HPDE6-E6E7 (cell line): ENCODE results near the gene TENM3.
A peak's percentile ranks its signal among the peaks of the same experiment; 100 is the strongest.

Experiments
- DNase-seq: peaks from one replicate; pipeline ENCODE4 v3.0.0; 2011; ENCODE audit warnings: missing footprints; ENCODE audit errors: extremely low spot score

Gene TENM3

DNA sequence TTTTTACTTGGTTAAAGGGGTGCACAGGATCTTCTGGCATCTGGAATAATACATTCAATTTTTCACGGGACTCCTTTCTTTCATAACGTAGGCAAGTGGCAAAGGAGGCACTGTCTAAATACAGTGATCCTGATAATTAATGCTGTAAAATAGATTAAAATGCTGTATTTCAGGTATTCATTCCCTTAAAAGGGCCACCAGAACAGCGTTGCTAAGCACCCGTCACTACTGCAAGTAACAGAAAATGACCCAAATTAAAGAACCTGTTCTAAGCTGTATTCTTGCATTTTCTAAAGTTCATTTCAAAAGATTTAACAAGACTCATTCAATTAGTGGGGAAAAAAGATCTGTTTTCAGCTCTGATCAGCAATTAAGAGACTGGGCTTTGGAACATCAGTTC is 208.2 kb downstream of the TENM3 start:
- DNase-seq: no peak

DNA sequence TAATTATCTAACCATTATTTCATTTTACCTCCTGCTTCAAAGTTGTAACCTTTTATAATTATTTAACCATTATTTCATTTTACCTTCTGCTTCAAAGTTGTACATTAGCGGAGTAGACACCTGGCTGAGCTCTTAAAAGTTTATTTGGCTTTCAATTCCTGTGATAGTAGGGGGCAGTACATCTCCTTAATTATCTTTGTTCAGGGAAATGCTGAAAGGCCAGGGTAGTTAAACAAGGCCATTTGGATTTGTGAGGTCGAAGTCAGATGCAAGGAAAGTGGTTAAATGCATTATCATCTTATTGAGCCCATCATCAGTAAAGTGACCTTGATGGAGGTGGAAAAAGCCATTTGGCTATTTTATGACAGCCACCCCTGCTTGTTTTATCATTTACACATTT is 210.6 kb downstream of the TENM3 start:
- DNase-seq: no peak

DNA sequence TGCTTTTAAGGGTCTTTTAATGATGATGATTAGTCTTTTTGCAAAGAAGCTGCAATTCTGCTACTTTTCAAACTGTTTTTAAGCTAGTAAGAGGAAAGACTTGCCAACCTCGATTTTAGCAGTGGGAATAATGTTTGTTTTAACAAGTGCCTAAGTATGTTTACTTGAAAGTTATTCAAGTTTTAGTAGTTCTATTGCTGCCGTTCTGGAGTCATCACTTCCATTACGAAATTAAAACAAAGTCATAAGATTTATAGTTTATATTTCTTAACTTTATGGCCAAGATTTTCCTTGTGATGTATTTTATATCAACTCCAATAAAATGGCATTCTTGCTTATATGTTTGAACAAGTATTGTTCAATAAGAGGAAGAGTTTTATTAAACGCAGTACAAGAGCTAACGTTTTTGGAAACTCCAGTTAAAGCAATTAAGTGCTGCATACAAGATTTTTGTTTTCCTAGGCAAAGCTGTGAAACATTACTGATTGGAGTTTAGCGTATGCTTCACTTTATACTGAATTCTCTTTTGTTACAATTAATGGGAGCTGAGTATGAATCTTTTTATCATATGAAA is 211.3 kb downstream of the TENM3 start:
- no peak for DNase-seq

DNA sequence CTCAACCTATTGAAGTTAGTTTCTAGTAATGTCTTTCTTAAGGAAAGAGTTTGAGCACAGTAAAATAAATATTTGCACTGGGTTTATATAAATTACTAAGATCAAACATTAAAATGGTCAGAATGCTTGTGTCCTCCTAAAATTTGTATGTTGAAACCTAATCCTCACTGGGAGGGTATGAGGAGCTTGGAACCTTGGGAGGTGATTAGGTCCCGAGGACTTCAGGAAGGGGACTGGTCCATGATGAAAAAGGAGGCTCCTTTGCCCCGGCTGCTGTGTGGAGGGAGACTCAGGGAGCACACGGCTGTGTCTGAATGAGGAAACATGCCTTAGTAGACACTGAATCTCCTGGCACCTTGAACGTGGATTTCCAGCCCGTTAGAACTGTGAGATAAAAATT is 221.9 kb downstream of the TENM3 start:
- no peak for DNase-seq

DNA sequence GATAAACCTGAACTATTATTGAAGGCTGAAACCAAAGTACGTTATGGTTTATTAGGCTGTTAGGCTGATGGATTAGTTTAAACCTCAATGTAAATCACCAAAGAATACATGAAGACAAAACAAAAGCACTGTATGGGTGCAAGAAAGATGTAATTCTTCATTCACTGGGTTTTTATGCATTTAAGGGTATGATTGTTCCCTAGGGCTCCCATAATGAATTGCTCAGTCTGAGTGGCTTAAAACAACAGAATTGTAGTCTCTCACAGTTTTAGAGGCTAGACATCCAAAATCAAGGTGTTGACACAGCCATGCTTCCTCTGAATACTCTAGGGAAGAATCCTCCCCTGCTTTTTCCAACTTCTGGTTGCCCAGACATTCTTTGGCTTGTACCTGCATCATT is 222.8 kb downstream of the TENM3 start:
- no peak for DNase-seq

GRCh38 chr4:182470215-182470614 is 227.0 kb downstream of the TENM3 start:
- no peak for DNase-seq

GRCh38 chr4:182475539-182475938 is 232.3 kb downstream of the TENM3 start:
- no peak for DNase-seq

DNA sequence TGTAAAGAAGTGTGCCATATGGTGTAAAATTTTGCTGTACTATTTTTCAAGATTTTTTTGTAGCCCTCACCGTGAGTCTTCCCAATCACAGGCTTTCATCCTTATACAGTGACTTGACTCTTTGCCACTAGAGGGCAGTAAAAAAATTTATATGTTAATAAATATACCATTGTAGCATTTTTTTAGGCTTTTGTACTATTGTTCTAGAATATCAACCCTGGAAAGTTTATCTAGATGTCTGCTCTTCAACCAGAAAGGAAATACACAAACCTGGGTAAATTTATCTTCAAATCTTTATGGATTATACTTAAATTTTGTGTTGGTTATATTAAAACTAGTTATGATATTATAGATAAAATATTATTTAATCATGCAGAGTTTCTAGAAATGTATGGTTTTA is 235.3 kb downstream of the TENM3 start:
- DNase-seq: peak; percentile 4

GRCh38 chr4:182483685-182484084 is 240.5 kb downstream of the TENM3 start:
- DNase-seq: no peak

DNA sequence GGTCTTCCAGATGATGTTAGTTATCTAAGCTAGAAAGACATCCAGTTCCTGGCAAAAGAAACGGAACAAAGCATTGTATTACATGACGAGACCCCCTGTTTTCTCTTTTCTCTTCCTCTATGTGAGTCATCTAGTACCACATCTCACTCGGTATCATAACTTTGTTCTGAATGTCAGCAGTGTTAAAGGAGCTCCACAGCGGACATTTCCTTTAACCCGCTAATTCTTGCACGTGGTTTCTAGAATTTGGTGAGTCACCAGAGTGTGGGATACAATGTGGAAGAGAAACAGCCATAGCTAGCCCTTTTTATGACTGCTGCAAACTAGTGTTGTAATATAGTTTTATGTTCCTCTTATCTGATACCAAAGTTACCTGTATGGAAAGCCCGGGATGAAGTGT is 243.7 kb downstream of the TENM3 start:
- no peak for DNase-seq

GRCh38 chr4:182488896-182489295 is 245.7 kb downstream of the TENM3 start:
- DNase-seq: no peak

DNA sequence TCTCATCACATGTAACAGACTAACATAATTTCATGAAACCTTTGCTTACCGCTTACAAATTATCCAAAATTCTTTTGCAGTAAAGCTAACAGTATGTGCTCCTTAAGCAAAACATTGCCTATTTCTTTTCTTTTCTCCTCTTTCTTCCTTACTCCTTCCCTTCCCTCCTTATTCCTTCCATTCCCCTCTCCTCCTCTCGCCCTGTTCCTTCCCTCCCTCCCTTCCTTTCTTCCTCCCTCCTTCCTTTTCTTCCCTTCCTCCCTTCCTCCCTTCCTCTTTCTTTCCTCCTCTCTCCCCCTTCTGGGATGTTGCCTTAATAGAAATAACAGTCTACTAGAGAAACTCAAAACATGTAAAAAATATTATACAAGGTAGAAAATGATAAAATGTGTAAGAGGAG is 246.4 kb downstream of the TENM3 start:
- no peak for DNase-seq

- DNase-seq: no peak
These were observed 248.5 kb downstream of the TENM3 start for GRCh38 chr4:182491719-182492118.

GRCh38 chr4:182492423-182492822 is 249.2 kb downstream of the TENM3 start:
- DNase-seq: no peak

DNA sequence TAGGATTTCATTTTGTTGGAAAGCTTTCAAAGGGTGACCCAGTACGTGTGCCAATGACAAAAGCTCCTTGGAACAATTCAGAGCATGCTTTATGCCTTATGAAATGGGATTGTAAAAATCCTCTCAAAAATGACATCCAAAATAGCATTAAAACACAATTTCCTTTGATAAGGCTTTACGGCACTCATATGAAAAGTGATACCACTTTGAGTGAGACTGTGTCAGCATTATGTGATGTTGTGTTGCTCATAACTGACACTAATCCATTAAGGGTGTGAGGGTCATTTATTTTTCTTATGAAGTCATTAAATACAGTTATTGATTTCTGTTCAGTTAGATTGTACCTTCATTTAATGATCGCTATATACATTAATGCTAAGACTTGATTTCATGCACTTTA is 250.2 kb downstream of the TENM3 start:
- no peak for DNase-seq

- DNase-seq: no peak
These were observed 250.9 kb downstream of the TENM3 start for GRCh38 chr4:182494103-182494502.

DNA sequence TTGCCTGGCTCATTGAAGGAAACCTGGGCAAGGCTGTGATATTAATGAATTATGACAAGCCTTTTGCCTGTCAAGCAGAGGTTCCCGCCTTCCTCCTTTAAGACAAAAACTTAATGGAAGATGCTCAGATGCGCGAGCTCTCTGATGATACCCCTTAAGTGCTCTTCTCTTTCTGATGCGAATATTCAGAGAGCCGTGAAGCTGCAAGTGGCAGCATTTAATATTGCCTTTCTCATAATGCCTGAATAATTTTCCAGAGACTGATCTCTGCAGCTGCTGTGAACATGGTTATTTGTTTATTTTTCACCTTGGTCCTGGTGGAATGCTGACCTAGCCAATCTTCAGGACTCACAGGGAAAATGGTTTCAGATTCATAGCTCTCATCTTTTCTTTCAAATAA is 251.8 kb downstream of the TENM3 start:
- no peak for DNase-seq

DNA sequence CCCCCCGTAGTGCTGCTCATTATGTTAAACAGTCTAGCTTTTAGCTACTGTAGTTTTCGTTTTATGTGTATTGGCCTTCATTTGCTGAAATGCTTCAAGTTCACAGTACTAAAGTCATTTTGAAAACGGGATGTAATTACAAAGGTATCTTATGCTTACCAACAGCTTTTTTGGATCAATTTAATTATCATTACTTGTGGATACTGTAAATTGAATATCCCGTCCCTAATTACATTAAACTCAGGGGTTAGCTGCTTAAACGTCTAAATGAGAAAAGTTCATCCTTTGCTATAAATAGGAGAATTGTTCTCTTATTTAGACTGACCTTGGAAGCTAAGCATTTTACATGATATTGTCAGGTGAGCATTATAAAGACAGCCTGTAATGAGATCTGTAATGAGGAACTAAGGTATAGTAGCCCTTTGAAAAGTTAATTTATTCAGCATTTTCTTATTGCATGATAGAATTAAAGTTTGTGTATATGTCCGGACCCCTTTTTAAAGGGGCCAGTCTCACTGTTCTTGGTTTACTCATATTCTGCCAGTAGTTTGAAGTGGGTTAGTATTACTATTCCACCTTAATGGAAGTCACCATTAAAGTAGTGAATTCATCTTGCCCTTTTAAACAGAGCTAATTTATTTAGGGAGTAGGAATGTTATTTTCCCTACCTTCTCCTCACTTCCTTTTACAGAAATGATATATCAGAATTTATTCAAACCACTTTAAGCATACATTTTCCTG is 252.6 kb downstream of the TENM3 start:
- DNase-seq: no peak

- DNase-seq: no peak
These were observed 253.2 kb downstream of the TENM3 start for GRCh38 chr4:182496408-182496807.

DNA sequence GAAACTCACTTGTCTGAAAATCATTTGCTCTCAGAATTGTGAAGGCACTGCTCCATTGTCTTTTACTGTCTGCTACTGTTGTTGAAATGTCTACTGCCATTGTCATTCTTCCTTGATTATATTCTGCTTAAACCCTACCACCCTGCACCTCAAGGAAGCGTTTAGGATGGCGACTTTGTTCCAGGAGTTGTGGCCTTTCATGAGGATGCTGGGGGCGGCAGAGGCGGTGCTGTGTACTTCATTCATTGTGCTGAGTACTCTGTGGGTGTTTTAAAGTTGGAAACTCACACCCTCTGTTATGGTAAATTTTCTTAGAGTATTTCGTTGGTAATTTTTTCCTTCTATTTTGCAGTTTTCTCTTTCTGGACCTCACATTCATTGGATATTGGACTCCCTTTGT is 258.9 kb downstream of the TENM3 start:
- DNase-seq: no peak

GRCh38 chr4:182504463-182504862 is 261.3 kb downstream of the TENM3 start:
- DNase-seq: no peak

DNA sequence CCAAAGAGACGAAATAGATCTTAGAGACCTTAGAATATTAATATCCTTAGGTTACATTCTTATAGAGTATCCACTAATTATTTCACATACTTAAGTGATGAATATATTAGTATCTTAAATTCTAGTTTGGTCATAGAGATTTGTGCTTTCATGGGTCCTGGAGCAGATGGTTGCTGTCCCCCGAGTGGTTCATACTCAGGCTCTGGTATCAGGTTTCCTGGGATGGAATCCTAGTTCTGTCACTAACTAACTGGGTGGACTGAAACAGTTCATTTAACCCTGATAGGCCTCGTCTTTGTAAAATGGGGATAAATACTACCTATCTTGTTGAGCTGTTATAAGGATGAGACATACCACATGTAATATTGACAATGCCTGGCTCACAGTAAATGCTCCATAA is 264.6 kb downstream of the TENM3 start:
- no peak for DNase-seq

GRCh38 chr4:182510836-182511235 is 267.6 kb downstream of the TENM3 start:
- no peak for DNase-seq
